HG03108 (cell line): ENCODE results near the gene CNPY4.
"Not testable (repeated sequence)": the region's sequence is repeated elsewhere in the genome, so short reads cannot be mapped to it uniquely, and the experiment has no call there.

Source experiments
- ATAC-seq: cut with Tn5 transposase; IDR thresholded peaks from one replicate; pipeline ENCODE4 v1.9.1; 2021; ENCODE audit warnings: moderate library complexity; ENCODE audit not compliant: unreplicated experiment

The CNPY4 gene

DNA sequence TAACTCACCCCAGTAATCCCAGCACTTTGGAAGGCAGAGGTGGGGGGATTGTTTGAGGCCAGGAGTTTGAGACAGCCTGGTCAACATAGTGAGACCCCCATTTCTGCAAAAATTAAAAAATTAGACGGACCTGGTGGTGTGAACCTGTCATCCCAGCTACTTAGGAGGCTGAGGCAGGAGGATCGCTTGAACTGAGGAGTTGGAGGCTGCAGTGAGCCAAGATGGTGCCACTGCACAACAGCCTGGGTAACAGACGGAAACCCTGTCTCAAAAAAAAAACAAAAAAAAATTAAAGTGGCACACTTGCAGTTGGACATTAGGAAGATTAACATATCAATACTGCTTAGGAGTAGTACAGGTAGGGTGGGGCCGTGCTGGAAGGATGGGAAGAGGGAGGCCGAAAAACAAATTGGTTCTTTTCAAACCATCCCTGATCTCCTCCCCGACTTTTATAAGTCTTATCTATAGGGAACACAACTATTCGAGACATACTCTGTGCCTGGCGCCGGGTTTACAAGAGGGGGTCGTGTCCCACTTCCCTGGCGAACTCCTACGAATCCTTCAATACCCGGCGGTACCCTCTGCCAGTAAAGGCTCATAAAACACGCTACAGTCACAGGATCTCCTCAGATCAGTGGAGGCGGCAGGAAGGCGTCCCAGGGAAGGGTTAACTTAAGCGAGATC is 904 bp upstream of the CNPY4 start:
- ATAC-seq, result no peak

DNA sequence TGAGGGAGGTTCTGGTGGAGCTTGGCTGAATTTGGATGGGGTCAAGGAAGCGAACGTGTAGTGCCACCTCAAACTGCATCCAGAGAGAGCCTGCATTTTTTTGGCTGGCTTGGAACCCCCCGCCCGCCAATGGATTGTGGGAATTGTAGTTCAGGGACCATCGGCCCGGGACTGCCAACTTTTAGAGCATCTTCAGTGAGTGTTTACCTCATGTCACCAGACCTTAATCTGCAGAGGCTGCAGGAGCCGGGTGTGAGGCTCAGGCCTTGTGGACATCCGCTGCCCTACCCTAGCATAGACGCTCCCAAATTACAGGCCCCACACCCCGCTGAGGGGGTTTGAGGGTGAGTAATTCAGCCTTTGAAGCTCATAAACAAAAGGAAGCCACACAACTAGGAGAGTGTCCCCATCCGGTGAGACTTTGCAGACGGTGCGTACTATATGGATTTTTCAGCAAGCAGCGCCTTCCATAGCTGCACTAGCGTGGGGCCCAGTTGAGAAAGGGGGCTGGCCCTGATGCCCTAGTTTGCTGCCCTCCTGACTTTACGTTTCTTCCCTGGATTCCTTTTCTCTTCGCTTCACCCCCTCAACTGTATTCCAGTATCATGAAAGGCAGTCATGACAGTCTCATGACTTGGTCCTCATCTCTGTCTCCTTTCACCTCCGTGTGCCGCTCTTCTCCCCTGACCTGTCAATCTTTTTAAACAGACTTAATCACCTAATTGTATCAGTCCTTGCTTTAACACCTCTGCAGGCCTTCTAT is 717 bp downstream of the CNPY4 start:
- ATAC-seq, result peak; percentile 29

DNA sequence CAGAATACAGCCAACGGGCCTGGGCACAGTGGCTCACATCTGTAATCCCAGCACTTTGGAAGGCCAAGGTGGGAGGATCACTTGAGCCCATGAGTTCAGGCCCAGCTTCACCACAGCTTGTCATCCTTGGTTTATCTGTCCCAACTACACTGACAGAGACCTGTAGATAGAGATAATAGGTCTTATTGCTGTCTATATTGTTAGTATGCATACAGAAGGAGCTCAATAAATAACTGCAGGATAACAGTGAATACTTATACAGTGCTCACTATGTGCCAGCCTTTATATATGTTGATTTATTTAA is 1.3 kb downstream of the CNPY4 start:
- no peak for ATAC-seq

DNA sequence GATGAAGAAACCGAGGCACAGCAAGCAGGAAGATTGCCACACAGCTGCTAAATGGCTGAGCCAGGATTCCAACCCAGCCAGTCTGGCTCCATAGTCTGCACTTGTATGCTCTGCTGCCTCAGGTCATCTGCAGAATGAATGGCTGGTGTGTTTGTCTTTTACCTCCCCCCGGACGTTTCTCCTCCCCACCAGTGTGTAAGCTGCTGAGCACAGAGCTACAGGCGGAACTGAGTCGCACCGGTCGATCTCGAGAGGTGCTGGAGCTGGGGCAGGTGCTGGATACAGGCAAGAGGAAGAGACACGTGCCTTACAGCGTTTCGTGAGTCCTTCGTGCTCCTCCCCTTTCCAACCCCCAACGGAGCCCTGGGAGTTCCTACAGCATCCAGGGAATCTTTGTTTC is 2.6 kb downstream of the CNPY4 start:
- ATAC-seq, result no peak

- ATAC-seq, result no peak
These were observed 3.1 kb downstream of the CNPY4 start for GRCh38 chr7:100122568-100122967.

- ATAC-seq, result no peak
These were observed 5.1 kb downstream of the CNPY4 start for GRCh38 chr7:100124301-100125230.

DNA sequence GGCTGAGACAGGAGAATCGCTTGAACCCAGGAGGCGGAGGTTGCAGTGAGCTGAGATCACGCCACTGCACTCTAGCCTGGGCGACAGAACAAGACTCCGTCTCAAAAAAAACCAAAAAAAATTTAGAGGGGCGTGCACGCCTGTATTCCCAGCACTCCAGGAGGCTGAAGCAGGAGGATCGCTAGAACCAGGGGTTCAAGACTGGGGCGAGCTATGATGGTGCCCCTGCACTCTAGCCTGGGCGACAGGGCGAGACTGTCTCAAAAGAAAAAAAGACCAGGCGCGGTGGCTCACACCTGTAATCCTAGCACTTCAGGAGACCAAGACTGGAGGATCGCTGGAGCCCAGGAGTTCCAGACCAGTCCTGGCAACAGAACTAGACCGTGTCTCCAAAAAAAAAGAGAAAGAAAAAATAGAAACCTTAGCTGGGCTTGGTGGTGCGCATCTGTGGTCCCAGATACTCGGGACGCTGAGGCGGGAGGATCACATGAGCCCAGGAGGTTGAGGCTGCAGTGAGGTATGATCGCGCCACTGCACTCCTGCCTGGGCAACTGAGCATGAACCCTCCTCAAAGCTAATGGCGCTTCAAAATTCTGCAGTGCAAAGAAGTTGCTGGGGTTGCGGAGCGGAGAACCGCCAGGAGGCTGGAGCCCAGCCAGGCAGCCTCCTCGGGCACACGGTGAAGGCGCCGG is 7.0 kb downstream of the CNPY4 start:
- no peak for ATAC-seq

DNA sequence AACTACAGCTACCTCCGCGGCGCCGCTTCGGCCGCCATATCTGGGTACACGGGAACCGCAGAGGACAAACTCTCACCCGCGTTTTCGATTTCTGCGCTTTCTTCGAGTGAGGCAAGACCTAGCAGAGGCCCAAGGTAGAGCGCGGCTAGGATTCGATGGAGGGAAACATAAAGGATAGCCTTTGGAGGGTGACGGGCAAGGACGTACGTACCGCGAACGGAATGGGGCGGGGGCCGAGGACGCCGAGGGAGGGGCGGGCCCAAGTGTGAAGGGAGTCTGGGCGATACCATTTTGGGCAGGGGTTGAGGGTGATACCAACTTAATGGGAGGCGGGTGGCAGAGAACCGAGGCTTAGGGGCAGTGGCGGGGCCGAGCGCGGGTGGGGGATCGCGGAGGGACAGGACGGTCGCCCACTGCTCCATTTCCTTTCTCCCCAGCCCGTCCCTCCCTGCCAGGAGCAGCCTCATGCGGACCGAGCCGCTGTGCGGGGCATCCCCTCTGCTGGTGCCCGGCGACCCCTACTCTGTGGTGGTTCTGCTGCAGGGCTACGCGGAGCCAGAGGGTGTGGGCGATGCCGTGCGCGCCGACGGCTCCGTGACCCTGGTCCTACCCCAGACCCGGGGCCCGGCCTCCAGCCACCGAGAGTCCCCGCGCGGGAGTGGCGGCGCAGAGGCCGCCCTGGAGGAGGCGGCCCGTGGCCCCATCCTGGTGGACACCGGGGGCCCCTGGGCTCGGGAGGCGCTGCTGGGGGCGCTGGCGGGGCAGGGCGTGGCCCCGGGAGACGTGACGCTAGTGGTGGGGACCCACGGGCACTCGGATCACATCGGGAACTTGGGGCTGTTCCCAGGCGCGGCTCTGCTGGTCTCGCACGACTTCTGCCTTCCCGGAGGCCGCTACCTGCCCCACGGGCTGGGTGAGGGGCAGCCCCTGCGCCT is 7.8 kb downstream of the CNPY4 start, which contains the start of gene MBLAC1:
Gene MBLAC1, plus strand, starts transcription at position 37 of the 935 bp plus-strand sequence. Its CDS starts 429 bp downstream, at position 466.
- peak; percentile 50 for ATAC-seq

DNA sequence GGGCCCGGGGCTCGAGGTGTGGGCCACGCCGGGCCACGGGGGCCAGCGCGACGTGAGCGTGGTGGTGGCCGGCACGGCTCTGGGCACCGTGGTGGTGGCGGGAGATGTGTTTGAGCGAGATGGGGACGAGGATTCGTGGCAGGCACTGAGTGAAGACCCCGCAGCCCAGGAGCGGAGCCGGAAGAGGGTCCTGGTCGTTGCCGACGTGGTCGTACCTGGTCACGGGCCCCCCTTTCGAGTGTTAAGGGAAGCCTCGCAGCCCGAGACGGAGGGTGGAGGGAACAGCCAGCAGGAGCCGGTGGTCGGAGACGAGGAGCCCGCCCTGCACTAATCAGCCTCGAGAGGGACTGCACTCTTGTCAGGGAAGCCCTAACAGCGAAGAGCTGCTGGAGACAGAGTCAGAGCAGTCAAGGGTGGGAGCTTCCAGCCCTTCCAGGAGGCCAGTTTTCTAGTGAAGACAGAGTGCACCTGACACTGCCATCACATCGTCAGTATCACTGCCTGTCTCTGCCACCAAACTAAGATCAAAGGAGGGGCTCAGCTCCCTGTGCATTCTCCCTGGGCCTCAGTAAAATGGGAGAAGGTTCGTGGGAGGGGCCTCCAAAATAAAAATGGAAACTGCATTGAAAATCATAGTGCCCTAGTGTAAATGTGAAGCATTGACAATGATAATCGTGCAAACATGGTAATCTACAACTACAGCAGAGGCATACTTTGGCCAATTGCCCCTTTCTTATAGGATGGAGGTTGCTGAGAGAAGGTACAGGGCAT is 8.6 kb downstream of the CNPY4 start:
- peak; percentile 1 for ATAC-seq

GRCh38 chr7:100128637-100128963 is 9.2 kb downstream of the CNPY4 start:
- ATAC-seq, result no peak

GRCh38 chr7:100130220-100130607 is 10.8 kb downstream of the CNPY4 start:
- ATAC-seq, result not testable (repeated sequence)

DNA sequence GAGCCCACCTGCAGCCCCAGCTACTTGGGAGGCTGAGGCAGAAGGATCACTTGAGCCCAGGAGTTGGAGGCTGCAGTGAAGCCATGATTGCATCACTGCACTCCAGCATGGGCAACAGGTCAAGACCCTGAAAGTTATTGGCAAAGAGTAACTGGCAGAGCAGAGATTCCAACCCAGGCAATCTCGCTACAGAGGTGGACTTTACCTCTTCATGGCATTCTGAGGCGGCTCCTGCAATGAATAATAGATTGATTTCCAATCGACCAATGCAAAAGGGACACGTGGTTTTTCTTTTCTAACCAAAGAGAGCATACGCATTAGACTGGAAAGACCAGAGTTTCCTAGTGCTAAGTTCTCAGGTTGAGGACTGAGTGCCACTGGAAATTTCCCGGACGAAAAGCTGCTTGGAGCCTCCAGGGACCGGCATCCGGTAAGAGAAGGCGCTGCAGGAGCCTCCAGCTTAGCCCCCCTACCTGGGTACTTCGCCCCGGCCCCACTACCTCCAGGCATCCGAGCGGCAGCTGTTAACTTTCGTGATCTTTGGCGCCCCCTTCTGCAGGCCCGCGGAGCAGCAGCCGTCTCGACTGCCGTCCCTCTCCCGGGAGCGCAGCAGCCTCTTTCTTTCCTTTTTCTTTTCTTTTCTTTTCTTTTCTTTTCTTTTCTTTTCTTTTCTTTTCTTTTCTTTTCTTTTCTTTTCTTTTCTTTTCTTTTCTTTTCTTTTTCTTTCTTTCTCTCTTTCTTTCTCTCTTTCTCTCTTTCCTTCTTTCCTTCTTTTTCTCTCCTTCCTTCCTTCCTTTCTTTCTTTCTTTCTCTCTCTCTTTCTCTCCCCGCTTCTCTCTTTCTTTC is 11.4 kb downstream of the CNPY4 start:
- ATAC-seq, result no peak

DNA sequence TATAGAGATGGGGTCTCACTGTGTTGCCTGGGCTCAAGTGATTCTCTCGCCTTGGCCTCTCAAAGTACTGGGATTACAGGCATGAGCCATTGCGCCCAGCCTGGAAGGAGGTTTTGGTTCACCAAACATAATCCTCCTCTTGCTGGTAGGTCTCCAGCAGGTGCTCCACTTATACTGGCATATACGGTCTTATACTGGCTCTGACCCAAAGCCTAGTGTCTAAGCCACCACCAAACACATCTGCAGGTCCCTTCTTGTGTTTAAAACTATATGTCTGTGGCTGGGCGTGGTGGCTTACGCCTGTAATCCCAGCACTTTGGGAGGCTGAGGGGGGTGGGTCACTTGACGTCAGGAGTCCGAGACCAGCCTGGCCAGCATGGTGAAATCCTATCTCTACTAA is 12.7 kb downstream of the CNPY4 start:
- no peak for ATAC-seq

DNA sequence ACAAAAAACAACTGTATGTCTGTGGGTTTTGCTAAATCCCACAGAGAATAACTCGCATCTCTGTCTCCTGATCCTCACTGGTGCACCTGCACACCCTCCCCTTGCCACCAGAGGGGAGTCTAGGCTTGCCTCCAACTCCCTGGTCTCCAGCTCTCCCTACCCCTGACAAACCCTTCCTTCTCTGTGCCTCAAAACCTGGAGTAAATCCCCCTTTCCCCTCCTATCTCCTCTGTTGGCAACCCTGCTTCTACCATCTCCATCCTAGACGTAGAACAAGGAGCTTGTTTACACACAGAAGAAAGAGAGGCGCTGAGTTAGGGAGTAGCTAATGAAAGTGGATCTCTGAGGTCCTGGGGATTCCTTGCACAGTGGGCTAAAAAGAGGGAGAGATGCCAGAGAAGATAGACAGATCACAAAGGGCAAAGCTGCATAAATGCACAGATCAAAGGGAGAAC is 13.3 kb downstream of the CNPY4 start:
- peak; percentile 60 for ATAC-seq

DNA sequence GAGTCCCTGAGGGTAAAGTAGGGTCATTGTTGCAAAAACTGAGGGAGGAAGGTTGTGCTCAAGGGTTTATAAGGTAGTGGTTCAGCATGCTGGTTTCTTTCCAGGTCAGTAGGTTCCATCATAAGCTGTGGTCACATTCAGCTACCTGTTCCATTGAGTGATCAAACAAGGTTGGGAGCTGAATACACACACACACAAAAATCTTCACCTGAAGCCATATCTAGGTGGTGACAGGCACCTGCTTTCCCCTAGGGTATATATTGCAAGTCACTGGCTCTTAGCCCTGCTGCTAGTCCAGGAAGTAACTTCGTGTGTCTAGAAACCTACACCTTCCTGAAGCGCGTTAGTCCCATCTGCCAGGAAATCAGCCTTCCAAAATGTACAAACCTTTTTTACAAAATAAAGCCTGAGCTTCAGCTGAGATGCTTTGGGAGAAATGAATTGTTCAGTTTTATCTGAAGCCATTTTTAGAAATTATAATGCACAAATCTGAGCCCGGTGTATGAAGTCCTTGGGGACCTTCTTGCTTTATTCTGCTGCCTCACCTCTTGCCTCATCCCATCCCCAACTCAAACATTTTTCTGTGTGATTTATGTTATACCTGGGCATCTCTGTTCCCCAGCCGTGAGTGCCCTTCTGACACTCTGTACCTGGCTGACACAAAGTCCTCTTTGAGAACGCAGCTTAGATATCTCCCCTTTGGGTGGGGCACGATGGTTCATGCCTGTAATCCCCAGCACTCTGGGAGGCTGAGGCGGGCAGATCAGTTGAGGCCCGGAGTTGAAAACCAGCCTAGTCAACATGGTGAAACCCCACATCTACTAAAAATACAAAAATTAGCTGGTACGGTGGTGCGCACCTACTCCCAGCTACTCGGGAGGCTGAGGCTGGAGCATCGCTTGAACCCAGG is 18.7 kb downstream of the CNPY4 start:
- no peak for ATAC-seq

- ATAC-seq, result no peak
These were observed 22.1 kb downstream of the CNPY4 start for GRCh38 chr7:100141555-100141949.

DNA sequence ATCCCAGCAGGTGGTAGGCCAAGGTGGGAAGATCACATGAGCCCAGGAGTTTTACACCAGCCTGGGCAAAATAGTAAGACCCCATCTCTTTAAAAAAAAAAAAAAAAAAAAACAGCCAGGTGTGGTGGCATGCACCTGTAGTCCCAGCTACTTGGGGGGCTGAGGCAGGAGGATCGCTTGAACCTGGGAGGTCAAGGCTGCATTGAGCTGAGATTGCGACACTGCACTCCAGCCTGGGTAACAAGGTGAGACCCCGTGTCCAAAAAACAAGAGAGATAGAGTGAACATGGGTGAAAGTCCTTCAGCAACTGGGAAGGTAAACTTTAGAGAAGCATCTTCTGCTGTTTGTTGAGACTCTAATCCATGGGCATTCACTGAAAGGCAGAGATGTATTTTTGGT is 23.0 kb downstream of the CNPY4 start:
- no peak for ATAC-seq
